Cardiac fibroblast (primary cell): ENCODE results near the gene BET1.
A peak's percentile ranks its signal among the peaks of the same experiment; 100 is the strongest.

Experiments
- DNase-seq, 2 donors: peaks; one replicate each; pipeline versions ENCODE4 v3.0.0 to v3.0.0-alpha.2; 2010; ENCODE audit warnings: low read depth in 2 of 2
- H3K4me3 ChIP-seq, 2 donors: replicated peaks in 1 of 2; 1 replicate in 1 of 2; 2 replicates in 1 of 2; pipeline ENCODE4 v1.5.1; 2011; ENCODE audit warnings: low read depth in 2 of 2, low read length in 2 of 2, mild to moderate bottlenecking in 2 of 2, moderate library complexity in 1 of 2
- CTCF ChIP-seq: IDR thresholded peaks from one replicate; pipeline ENCODE4 v1.5.1; 2011; ENCODE audit warnings: low read depth, mild to moderate bottlenecking, low read length, inconsistent platforms

Gene BET1

GRCh38 chr7:93949423-93949822, 54.7 kb downstream of the BET1 start:
- DNase-seq: peak; percentile 72 to 93
- TF ChIP-seq CTCF: no peak
- H3K4me3 ChIP-seq: no peak overlapping the region

- no peak overlapping the region for H3K4me3 ChIP-seq
- TF ChIP-seq CTCF: no peak
- DNase-seq: no peak
Measured at GRCh38 chr7:93948873-93949272, 55.3 kb downstream of the BET1 start.

GRCh38 chr7:93948106-93948505, 56.0 kb downstream of the BET1 start:
- TF ChIP-seq CTCF: no peak
- DNase-seq: peak in 1 of 2 donors; percentile 69

GRCh38 chr7:93945756-93946535, 58.2 kb downstream of the BET1 start:
- H3K4me3 ChIP-seq: no peak overlapping the region
- no peak for DNase-seq
- TF ChIP-seq CTCF: no peak

More at GRCh38 chr7:93948106-93948505, 56.0 kb downstream of the BET1 start:
- no peak overlapping the region for H3K4me3 ChIP-seq

GRCh38 chr7:93945083-93945482, 59.1 kb downstream of the BET1 start:
- DNase-seq: no peak
- TF ChIP-seq CTCF: no peak
- H3K4me3 ChIP-seq: no peak overlapping the region

- peak; percentile 71 to 77 for DNase-seq
- no peak overlapping the region for H3K4me3 ChIP-seq
- no peak for TF ChIP-seq CTCF
Measured at GRCh38 chr7:93944673-93945072, 59.5 kb downstream of the BET1 start.
